ENCODE results near the gene PLOD2.

DNA sequence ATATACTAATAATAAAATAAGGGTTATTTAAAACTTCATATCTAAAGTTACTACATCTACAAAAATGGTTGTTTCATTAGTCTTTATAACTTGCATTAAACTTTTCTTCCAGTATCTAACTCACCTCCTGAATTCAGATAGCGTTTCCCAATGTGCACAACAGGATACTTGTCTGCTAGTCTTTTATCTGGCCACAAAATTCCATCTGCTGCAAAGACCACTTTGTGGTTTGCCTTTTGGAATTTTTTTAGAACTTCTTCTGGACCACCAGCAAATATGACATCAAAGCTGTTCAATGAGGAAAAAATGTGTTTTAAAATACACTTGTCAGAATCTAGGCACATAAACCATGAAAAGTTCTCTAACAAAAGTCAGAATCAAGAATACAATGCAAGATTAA lies 50.8 kb downstream of the PLOD2 start:
- TF ChIP-seq EZH2phosphoT487 (IDR thresholded peaks at IDR 0.05; ENCODE audit: insufficient read depth, low read depth) (no peak), EZH2 (IDR thresholded peaks at IDR 0.05; ENCODE audit: insufficient read depth, poor library complexity, severe bottlenecking) (no peak)

Measured in GM23248 (cell line).